A549 (cell line): ENCODE results near the gene MBD3. TPM values are rescaled to one million over a fixed set of nuclear protein-coding genes. Genes with fewer than 3 reads are reported as not detected.

Experiments
- ATAC-seq, 2 experiments: fragments of 200-7000 bp in 1 of 2; fragments of >200 bp in 1 of 2; cut with Nextera tagmentation in 1 of 2; cut with Tn5 transposase in 1 of 2; 3 replicates each; pipeline versions ENCODE4 v1.8.0 to v1.9.1; 2018 to 2020; ENCODE audit warnings: mild to moderate bottlenecking in 1 of 2, moderate library complexity in 1 of 2
- CTCF ChIA-PET: fragments of 300-600 bp; sonication (Branson Sonifier 250); formaldehyde crosslinking; extraction: SDS; loops from one replicate; lab custom pipeline; 2021; ENCODE audit warnings: antibody characterized with exemption, inconsistent platforms; lab: Yijun Ruan, JAX
- POLR2A ChIA-PET: fragments of 350-600 bp; formaldehyde crosslinking; extraction: SDS; loops from one replicate; lab custom pipeline; 2021; ENCODE audit warnings: antibody characterized with exemption, inconsistent platforms; lab: Yijun Ruan, JAX
- DNase-seq, 2 experiments: peaks; one replicate each; pipeline versions ENCODE4 v3.0.0 to v3.0.0-alpha.2; 2011 to 2016; ENCODE audit warnings: low read depth in 1 of 2, low spot score in 1 of 2
- FAIRE-seq: peaks from 2 replicates; lab custom pipeline; 2011; peaks lifted over from hg19 to GRCh38; lab: Jason Lieb, UNC
- H3K27ac ChIP-seq, 2 experiments: fragments of >200 bp; sonication (Bioruptor Twin); formaldehyde crosslinking; 3 replicates each; pipeline ENCODE4 v1.5.1; 2016 to 2017
- H3K4me1 ChIP-seq: fragments of >200 bp; sonication (Bioruptor Twin); formaldehyde crosslinking; 3 replicates; pipeline ENCODE4 v1.6.1; 2016
- H3K4me2 ChIP-seq: fragments of >200 bp; sonication (Bioruptor Twin); formaldehyde crosslinking; 3 replicates; pipeline ENCODE4 v1.6.1; 2016
- H3K4me3 ChIP-seq: fragments of >200 bp; sonication (Bioruptor Twin); formaldehyde crosslinking; 3 replicates; pipeline ENCODE4 v1.5.1; 2016
- H3K9me3 ChIP-seq: fragments of >200 bp; sonication (Bioruptor Twin); formaldehyde crosslinking; 3 replicates; pipeline ENCODE4 v1.6.1; 2016
- ATOH8 ChIP-seq: fragments of 250-450 bp; sonication (Bioruptor Pico); IDR thresholded peaks from 2 replicates; pipeline ENCODE4 v1.5.0; 2020; ENCODE audit warnings: low read depth, mild to moderate bottlenecking, moderate library complexity
- CEBPB ChIP-seq, 2 experiments: fragments of >200 bp in 1 of 2; sonication (Bioruptor Twin) in 1 of 2; formaldehyde crosslinking in 1 of 2; IDR thresholded peaks; 2 replicates each; pipeline ENCODE4 v1.6.1; 2012 to 2016
- EP300 ChIP-seq, 2 experiments: fragments of >200 bp; sonication (Bioruptor Twin); formaldehyde crosslinking; IDR thresholded peaks; 2 replicates in 1 of 2; 3 replicates in 1 of 2; pipeline ENCODE4 v1.6.1; 2016 to 2017
- ESRRA ChIP-seq: fragments of 150-350 bp; IDR thresholded peaks from 2 replicates; pipeline ENCODE4 v1.6.1; 2014; ENCODE audit warnings: mild to moderate bottlenecking, low read length, borderline replicate concordance
- FOSL2 ChIP-seq, 2 experiments: fragments of 450-650 bp in 1 of 2; fragments of >200 bp in 1 of 2; sonication (Bioruptor Twin) in 1 of 2; formaldehyde crosslinking; IDR thresholded peaks; 2 replicates each; pipeline versions ENCODE4 v1.5.0 to v1.6.1; 2016 to 2020; ENCODE audit warnings: mild to moderate bottlenecking in 1 of 2, moderate library complexity in 1 of 2
- GATA3 ChIP-seq: IDR thresholded peaks from 2 replicates; pipeline ENCODE4 v1.6.1; 2012; ENCODE audit warnings: borderline replicate concordance
- HES2 ChIP-seq: fragments of >200 bp; sonication (Bioruptor Twin); formaldehyde crosslinking; IDR thresholded peaks from 2 replicates; pipeline ENCODE4 v1.6.1; 2016
- HEYL ChIP-seq: fragments of 250-450 bp; sonication (Bioruptor Pico); IDR thresholded peaks from 2 replicates; pipeline ENCODE4 v1.8.0; 2021; ENCODE audit warnings: mild to moderate bottlenecking, moderate library complexity
- HMGXB4 ChIP-seq: fragments of 250-450 bp; sonication (Bioruptor Pico); IDR thresholded peaks from 2 replicates; pipeline ENCODE4 v1.5.0; 2021; ENCODE audit warnings: mild to moderate bottlenecking, moderate library complexity, borderline replicate concordance
- HOXA7 ChIP-seq: fragments of 250-450 bp; sonication (Bioruptor Pico); IDR thresholded peaks from 2 replicates; pipeline ENCODE4 v1.5.0; 2020; ENCODE audit warnings: mild to moderate bottlenecking, moderate library complexity
- HOXB5 ChIP-seq: fragments of 250-450 bp; sonication (Bioruptor Pico); IDR thresholded peaks from 2 replicates; pipeline ENCODE4 v1.5.0; 2020; ENCODE audit warnings: mild to moderate bottlenecking, moderate library complexity
- JUN ChIP-seq, 2 experiments: fragments of >200 bp; sonication (Bioruptor Twin); formaldehyde crosslinking; IDR thresholded peaks; 2 replicates in 1 of 2; 3 replicates in 1 of 2; pipeline ENCODE4 v1.6.1; 2016 to 2017
- JUNB ChIP-seq: fragments of >200 bp; sonication (Bioruptor Twin); formaldehyde crosslinking; IDR thresholded peaks from 2 replicates; pipeline ENCODE4 v1.6.1; 2016
- KDM1A ChIP-seq: fragments of 200-600 bp; sonication (generic); IDR thresholded peaks from 2 replicates; pipeline ENCODE4 v1.6.1; 2016; ENCODE audit warnings: low read depth, mild to moderate bottlenecking
- PHF8 ChIP-seq: fragments of 200-600 bp; sonication (generic); IDR thresholded peaks from 2 replicates; pipeline ENCODE4 v1.6.1; 2016; ENCODE audit warnings: low read depth, mild to moderate bottlenecking, antibody characterized with exemption, moderate library complexity, borderline replicate concordance
- RAD21 ChIP-seq, 2 experiments: fragments of >200 bp in 1 of 2; sonication (Bioruptor Twin) in 1 of 2; formaldehyde crosslinking in 1 of 2; IDR thresholded peaks in 1 of 2; conservative IDR thresholded peaks in 1 of 2; 2 replicates in 1 of 2; 3 replicates in 1 of 2; pipeline ENCODE4 v1.6.1; 2012 to 2018; ENCODE audit warnings: inconsistent platforms in 1 of 2
- REST ChIP-seq: fragments of 200-600 bp; sonication (generic); IDR thresholded peaks from 2 replicates; pipeline ENCODE4 v1.6.1; 2016; ENCODE audit warnings: antibody characterized with exemption, mild to moderate bottlenecking, moderate library complexity
- RNF2 ChIP-seq: fragments of 200-600 bp; sonication (generic); IDR thresholded peaks from 2 replicates; pipeline ENCODE4 v1.6.1; 2016; ENCODE audit warnings: low read depth, mild to moderate bottlenecking, antibody characterized with exemption, moderate library complexity, borderline replicate concordance
- SMC3 ChIP-seq: fragments of >200 bp; sonication (Bioruptor Twin); formaldehyde crosslinking; IDR thresholded peaks from 3 replicates; pipeline ENCODE4 v1.6.1; 2018; ENCODE audit warnings: inconsistent platforms
- USF2 ChIP-seq: fragments of 450-650 bp; IDR thresholded peaks from 2 replicates; pipeline ENCODE4 v1.6.1; 2014; ENCODE audit warnings: antibody characterized with exemption
- WGBS: methylation state at CpG from one replicate; pipeline ENCODE4 v1.1.6; 2017; ENCODE audit errors: missing lambda C conversion rate; 5-methylcytosine and 5-hydroxymethylcytosine counted together
- polyA plus RNA-seq, 4 experiments: library from polyadenylated mRNA; depleted of rRNA in 3 of 4; stranded (reverse); fragments of >200 nt; fragmentation: RNase III in 1 of 4; extraction: RNeasy Plus Mini Kit Qiagen cat#74134 plus additional on column Dnase treatment in 1 of 4; gene quantifications; 2 replicates in 3 of 4; 3 replicates in 1 of 4; pipeline ENCODE4 v1.2.3, GENCODE V29; 2011 to 2017

The MBD3 gene
- polyA plus RNA-seq, 2 of the 4 experiments (the other 2 are of a cell fraction): 22.7 to 41.4 TPM

GRCh38 chr19:1558552-1558951 lies 34.1 kb downstream of the MBD3 start:
- DNase-seq (no peak), FAIRE-seq (no peak), ATAC-seq (no peak)
- Histone ChIP-seq H3K9me3 (no peaks in the 10 kb centered on the region), H3K4me2 (no peak overlapping the region), H3K4me3 (no peak overlapping the region), H3K4me1 (no peaks in the 10 kb centered on the region), H3K27ac (no peak overlapping the region)
- no peak for TF ChIP-seq HES2
- no peak for TF ChIP-seq GATA3
- no peak for TF ChIP-seq ESRRA
- no peak for TF ChIP-seq EP300 (IDR thresholded peaks at IDR 0.05)
- ChIA-PET POLR2A (no interaction called here), CTCF (interaction anchor here (0.6 to 1.2 kb wide), 3 partner anchors 15 to 114 kb away, joined by 3 to 5 read pairs (median 4); no protein-coding TSS in a partner anchor)
- WGBS: 86% methylated on average over 12 of the region's 12 CpGs

- Histone ChIP-seq H3K4me3 (no peak overlapping the region), H3K4me1 (no peaks in the 10 kb centered on the region), H3K9me3 (no peaks in the 10 kb centered on the region), H3K27ac (no peak overlapping the region), H3K4me2 (no peak overlapping the region)
- ATAC-seq: no peak
- ChIA-PET POLR2A (no interaction called here), CTCF (no interaction called here)
- DNase-seq: no peak
- TF ChIP-seq SMC3: no peak
- no peak for TF ChIP-seq USF2
- no peak for TF ChIP-seq CEBPB (IDR thresholded peaks at IDR 0.05)
- TF ChIP-seq JUNB: no peak
- TF ChIP-seq KDM1A: no peak
- TF ChIP-seq PHF8: no peak
- no peak for TF ChIP-seq JUN (IDR thresholded peaks at IDR 0.05)
- TF ChIP-seq RNF2: no peak
- no peak for TF ChIP-seq GATA3
- no peak for TF ChIP-seq FOSL2 (IDR thresholded peaks at IDR 0.05)
- no peak for TF ChIP-seq FOSL2 (CRISPR knock-in tag; IDR thresholded peaks at IDR 0.05)
- no peak for TF ChIP-seq RAD21 (conservative IDR thresholded peaks at IDR 0.05 in 1 of 2, IDR thresholded peaks at IDR 0.05 in 1 of 2)
- TF ChIP-seq REST: no peak
- no peak for TF ChIP-seq HMGXB4 (CRISPR knock-in tag)
- no peak for TF ChIP-seq HOXA7 (CRISPR knock-in tag)
- no peak for TF ChIP-seq HEYL (CRISPR knock-in tag)
- no peak for TF ChIP-seq ATOH8 (CRISPR knock-in tag)
- no peak for TF ChIP-seq HOXB5 (CRISPR knock-in tag)
- WGBS: 96% methylated on average over 48 of the region's 66 CpGs
- FAIRE-seq: no peak
Measured at GRCh38 chr19:1556390-1557070, 36.1 kb downstream of the MBD3 start.
